Stimulated activated CD4-positive, alpha-beta T cell treated with anti-CD3 and anti-CD28 coated beads, Interleukin-1b, Interleukin-23, amount 100 ng/mL, for 1 hour (primary cell): ENCODE measurements around the gene CCDC74B.
"Not testable (repeated sequence)": the region's sequence is repeated elsewhere in the genome, so short reads cannot be mapped to it uniquely, and the experiment has no call there.

Experiments used
- DNase-seq, 2 donors: peaks; one replicate each; pipeline ENCODE4 v3.0.0-alpha.2; 2020; ENCODE audit warnings: low read depth in 2 of 2

CCDC74B gene

DNA sequence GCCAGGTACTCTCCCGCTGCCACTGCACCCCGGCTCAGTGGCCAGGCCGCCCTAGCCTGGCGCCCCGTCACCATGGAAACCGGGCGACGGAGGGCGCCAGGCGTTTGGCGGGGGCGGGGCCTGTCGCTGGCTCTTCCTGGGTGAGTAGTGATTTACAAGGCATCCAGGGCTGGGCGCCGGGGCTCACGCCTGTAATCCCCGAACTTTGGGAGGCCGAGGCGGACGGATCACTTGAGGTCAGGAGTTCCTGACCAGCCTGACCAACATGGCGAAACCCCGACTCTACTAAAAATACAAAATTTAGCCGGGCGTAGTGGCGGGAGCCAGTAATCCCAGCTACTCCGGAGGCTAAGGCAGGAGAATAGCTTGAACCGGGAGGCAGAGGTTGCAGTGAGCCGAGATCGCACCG is at the start of gene CCDC74B:
Gene CCDC74B, minus strand, starts transcription at position 107 of the 409 bp plus-strand sequence. CDS start 116 bp downstream, outside the sequence.
- DNase-seq = peak in 1 of 2 donors; percentile 18

DNA sequence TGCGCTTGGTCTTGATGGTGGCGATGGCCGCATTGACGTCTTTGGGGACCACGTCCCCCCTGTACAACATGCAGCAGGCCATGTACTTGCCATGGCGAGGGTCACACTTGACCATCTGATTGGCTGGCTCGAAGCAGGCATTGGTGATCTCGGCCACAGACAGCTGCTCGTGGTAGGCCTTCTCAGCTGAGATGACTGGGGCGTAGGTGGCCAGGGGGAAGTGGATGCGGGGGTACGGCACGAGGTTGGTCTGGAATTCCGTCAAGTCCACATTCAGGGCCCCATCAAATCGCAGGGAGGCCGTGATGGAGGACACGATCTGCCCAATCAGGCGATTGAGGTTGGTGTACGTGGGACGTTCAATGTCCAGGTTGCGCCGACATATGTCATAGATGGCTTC is 48.9 kb upstream of the CCDC74B start:
- DNase-seq = not testable (repeated sequence)

DNA sequence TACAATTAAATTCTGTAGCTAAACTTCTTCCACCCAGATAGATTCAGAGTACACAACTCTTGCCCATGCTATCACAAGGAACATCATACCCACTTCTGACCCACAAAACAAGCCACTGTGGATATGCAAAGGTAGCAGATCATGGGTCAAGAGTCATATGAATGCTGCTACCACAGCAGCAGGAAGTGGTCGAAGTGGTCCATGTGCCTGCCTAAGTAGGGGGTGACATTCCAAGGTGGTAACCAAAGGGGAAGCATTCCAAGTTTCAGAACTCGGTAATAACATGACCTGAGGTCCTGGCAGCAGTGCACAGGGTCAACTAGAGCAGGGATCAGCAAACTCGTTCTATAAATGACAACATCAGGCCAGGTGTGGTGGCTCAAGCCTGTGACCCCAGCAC is 47.5 kb upstream of the CCDC74B start:
- not testable (repeated sequence) for DNase-seq

DNA sequence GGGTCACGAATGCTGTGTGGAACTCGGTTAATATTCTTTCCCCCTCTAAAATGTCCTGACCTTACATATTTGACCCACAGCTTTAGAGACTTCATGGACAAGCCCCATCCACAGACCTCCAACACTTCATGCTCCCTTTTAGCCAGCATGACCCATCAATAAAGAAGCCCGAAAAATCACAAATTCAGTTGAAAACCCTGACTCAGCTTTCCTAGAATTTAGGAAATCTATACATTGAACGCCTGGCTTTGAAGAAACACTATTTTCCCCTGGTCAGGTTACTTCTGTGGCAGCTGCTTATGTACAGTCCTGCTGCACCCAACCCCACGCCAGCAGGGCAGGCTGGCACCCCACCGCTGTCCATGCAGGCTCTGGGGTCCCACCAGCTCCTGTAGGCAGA is 46.4 kb upstream of the CCDC74B start:
- DNase-seq = not testable (repeated sequence)

DNA sequence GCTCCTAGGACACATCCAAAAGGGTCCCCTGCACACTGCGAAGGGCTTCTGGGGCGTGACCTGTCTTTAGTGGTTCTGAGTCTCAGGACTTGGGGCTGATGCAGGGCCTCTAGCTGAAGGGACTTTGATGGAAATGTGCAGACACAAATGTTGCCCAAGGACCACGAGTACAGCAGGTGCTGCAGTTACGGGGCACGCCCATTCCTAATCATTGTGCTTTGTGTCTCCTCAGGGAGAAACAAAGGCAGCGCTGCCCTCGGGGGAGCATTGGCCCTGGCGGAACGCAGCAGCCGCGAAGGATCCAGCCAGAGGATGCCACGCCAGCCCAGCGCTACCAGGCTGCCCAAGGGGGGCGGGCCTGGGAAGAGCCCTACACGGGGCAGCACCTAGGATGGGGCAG is 45.3 kb upstream of the CCDC74B start:
- DNase-seq = no peak

DNA sequence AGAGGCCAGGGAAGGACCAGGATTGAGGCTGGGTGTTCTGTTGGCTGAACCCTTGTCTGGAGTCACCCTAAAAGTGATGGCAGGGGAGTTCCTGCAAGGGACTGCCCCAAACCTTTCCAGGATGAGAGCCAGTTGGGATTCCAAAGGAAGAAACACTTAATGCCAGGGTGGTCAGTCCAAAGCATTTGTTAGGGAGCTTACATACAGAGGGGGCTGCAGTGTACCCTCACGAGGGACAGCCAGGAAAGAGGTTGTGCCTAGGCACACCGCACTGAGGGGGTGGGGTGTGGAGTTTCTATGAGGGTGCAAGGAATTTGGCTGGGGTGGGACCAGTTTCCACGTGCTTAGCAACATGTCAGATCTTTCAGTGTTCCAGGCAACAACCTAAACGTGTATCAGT is 44.0 kb upstream of the CCDC74B start:
- not testable (repeated sequence) for DNase-seq

DNA sequence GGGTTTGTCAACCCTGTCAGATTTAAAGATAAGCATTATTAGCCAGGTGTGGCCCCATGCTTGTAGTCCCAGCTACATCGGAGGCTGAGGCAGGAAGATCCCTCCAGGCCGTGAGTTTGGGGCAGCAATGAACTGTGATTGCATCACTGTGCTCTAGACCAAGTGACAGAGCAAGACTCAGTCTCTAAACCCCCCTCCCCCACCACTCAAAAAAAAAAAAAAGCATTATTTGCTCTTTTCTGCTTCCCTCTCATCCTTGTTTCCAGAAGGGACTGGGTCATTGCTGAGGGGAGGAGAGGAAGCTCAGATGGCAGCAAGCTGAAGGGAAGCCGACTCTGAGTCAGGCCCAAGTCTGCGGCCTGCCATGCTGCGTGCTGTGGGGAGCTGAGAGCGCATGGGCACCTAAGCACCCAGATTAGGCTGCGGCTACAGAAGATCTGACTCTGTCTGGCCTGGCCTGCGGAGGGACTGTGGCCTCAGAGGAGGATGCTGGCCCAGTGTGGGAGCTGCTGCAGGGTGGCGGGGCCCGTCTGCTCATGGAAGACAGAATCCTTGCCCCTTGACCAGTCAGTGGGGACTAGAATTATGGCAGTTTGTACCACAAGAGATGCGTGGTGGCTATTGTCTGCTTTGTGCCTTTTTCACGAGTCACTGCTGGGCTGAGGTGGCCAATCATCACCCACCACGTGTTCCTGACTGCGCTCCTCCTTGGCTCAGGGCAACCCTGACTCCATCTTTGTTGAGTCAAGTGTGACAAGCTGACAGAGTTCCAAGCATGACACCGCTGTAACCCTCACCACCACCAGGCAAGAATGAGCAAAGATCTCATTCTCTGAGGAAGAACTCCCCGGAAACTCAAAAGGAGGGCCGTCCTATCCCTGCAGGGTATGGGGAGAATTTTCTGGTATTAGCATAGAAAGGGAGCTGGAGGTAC is 43.2 kb upstream of the CCDC74B start:
- DNase-seq = not testable (repeated sequence)

DNA sequence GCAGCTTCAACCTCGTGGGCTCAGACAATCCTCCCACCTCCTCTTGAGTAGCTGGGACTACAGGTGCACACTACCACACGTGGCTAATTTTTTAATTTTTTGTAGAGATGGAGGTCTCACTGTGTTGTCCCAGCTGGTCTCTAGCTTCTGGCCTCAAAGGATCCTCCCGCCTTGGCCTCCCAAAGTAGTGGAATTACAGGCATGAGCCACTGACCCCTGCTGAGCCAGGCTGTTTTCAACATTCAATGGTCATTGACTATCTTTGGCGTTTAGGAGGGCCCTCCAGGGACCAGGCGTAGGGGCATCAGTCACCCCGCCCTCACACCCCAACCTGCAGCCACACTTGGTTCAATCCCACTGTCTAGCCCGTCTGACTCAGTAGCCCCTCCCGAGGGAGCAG is 42.4 kb upstream of the CCDC74B start:
- DNase-seq = no peak

DNA sequence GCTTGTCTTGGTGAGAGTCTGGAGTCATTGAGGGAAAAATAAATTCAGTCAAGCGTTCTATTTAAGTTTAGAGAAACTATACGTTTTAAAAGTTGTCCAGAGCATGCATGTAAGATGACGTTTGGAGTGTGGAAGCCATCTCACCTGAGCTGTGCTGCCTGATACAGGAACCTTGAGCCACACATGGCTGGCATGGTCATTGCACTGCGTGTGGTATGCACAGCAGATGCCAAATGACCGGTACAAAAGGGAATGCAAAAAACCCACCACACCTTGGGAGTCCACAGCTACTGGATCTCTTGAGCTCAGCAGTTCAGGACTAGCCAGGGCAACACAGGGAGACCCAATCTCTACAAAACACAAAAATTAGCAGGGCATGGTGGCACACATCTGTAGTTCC is 41.5 kb upstream of the CCDC74B start:
- no peak for DNase-seq

DNA sequence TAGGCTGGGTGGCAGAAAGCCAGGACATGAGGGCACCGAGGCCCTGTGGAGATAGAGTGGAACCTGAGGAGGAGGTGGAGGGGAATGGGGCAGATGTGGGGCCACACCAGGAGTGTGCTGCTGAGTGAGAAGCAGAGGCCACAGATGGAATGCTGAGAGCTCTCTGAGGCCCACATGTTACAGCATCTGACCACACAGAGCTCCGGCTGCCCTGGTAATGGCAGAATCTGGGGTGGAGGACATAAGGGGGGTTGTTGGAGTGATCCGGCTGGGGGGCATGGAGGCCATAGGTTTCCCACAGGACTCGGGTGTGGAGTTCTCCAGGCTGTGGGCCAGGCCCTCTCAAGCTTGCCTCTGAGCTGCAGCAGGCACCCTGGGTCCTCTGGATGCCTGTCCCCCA is 41.0 kb upstream of the CCDC74B start:
- no peak for DNase-seq

DNA sequence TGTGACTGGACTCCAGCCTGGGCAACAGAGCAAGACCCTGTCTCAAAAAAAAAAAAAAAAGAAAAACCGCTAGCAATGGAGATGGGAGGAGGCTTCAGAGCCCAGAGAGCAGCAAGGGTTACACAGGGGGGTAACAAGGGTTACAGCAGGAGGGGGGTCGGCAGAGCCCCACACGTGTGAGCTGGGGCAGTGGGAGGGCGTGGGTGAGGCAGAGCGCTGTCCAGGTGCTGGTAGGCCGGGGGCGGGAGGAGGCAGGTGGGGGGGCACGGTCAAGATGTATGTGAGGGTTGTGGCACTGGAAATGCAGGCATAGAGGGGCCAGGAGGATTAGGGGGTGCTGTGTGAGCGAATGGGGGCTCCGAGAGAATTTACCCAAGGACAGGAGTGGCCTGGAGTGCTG is 40.5 kb upstream of the CCDC74B start:
- no peak for DNase-seq

DNA sequence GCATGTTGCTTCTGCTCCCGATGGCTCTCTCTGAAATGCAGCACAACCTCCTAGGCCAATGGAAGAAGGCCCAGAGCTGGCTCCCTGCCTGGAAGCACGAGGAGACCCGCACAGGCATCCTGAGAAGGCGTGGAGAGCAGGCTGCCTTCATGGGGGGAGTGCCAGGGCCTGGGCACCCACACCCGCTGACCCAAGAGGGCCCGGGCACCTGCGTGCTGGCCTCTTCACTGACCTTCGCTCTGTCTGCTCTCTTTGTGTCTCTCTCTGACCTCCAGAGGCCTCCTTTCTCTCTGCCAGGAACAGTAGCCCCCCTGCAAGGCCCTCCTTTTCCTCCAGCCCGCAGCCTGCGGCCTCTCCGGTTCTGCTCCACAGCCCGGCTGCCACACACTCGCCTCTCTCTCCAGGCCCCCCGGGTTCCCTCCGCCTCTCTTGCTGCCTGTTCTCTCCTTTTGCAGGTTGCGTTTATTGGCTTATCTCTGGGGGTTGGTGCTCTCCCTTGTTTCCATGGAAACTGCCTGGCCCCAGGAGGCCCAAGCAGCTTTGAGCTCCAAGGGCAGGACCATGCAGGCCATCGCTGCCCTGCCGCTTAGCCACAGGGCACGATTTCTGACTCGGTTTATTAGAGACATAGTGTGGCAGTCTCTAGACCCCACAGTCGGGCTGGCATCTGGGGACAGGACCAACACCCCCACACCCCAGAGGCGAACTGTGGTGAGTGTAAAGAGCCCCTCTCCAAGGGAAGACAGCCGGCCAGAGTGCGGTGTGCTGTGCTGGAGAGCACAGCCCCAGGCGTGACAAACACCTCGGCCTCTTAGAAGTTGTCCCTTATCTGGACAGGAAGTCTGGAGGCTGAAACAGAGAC is 38.8 kb upstream of the CCDC74B start:
- no peak for DNase-seq

DNA sequence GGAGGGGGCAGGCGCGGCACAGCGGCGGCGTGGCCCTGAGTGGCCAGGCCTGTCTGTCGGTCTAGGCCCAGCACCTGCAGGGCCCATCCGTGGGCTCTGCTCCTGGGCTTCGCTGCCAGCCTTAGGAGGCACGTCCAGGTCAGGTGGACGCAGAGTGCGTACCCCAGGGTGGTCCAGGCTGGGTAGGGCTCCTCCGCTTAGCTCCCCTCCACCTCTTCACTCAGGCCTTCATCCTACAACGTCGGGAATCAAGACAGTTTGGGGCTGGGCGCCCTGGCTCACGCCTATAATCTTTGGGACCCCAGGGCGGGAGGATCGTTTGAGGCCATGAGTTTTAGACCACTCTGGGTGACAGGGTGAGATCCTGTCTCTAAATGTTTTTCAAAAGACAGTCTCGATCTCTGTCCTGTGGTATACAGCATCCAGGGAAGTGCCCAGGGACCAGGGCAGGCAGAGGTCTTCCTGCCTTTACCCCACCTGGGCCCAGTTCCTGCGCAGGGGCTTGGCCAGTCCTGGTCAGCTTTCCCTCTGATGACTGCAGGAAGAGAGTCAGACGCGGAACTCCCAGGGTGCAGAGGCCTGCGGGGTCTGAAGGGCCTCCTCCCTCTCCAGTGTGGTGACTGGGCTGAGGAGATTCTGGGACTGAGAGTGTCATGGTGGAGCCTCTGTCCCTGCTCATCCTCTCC is 38.1 kb upstream of the CCDC74B start:
- DNase-seq = not testable (repeated sequence)

DNA sequence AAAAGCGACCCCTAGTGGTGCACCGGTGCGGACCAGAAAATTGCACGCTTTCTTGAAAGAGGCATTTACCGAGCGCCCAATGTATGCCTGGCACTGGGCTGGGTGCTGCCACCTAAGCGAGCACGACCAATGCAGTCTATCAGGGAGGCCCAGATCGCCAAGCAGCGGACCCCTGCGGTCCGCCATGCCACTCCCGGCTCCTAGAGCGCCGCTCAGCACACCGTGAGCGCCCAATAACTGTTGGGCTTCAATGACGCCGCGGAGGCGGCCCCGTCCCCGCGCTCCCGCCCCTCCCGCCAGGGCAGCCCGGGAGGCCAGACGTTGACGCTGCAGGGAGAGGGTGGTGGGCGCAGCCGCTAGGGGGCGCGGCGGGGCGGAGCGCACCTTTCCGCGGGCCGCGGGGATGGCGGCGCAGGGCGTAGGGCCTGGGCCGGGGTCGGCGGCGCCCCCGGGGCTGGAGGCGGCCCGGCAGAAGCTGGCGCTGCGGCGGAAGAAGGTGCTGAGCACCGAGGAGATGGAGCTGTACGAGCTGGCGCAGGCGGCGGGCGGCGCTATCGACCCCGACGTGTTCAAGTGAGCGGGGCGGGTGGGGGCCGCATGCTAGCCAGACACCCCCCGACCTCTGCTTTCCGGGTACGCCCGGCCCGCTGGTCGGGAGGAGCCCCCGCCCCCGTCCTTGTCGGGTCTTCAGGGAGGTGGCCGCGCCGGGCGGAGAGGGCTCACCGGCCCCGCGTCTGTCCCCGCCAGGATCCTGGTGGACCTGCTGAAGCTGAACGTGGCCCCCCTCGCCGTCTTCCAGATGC is 37.2 kb upstream of the CCDC74B start, which contains the start of gene MZT2B:
Gene MZT2B, plus strand, starts transcription at position 383 of the 803 bp plus-strand sequence. Its CDS starts 21 bp downstream, at position 404.
- DNase-seq = peak; percentile 77 to 80

DNA sequence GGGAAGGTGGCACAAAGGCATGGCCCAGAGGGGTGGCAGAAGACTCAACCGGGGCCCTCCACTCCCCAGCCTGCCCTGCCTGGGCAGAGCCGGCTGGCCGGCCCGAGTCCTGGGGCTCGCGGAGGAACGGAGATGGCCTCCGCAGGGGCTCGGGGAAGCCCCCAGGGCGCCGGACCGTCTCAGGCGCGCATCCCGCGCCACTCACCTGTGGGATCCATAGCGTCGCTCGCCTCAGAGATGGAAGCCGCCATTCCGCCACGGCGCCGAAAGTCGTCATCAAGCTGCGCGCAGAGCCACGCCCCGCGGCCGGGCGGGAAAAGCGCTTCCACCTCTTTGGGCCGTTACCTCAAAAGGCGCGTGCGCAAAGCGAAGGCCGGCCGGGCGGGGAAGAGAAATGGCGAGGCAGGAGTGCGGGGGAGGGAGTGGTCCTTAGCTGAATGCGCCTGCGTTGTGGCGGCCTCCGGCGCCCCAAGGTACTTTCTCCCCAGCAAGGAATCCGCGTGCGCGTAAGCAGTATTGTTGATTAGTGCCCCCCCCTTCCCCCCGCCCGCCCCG is 36.5 kb upstream of the CCDC74B start, which contains the start of gene SMPD4:
Gene SMPD4, minus strand, starts transcription at position 278 of the 555 bp plus-strand sequence. CDS start 5,010 bp downstream, outside the sequence.
- peak; percentile 94 to 96 for DNase-seq

DNA sequence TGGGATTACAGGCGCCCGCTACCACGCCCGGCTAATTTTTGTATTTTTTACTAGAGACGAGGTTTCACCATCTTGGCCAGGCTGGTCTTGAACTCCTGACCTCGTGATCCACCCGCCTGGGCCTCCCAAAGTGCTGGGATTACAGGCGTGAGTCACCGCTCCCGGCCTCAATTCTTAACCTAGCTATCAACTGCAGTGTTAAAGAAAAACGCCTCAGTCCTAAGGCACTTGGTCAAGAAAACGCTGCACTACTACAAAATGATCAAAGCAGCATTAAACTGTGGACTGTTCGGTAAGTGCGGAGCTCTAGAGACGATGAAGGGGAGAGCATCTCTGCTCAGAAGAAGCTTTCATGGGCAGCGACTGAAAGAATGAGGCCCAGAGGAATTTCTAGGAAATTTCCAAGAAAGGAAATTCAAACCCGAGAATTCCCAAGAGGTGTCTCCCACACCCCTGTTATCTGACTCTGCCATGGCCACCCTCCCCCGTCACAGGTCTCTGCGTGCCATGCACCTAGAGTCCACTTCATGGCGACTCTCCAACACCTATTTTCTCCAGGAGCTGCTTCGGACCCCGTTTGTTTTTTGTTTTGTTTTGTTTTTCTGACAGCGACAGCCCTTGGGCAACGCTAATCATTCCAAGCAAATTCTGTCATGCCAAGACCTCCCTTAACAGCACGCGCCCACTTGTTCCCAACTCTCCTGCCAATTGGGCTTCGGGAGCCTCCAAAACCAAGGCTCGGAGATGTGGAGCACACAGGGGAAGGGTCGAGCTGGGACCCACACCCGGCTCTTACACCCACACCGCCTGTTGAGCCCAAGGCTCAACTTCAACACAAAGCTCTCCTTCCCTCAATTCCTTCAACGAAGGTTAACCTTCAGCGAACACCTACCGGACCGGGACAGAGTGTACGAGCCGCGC is 35.8 kb upstream of the CCDC74B start:
- DNase-seq = not testable (repeated sequence)

DNA sequence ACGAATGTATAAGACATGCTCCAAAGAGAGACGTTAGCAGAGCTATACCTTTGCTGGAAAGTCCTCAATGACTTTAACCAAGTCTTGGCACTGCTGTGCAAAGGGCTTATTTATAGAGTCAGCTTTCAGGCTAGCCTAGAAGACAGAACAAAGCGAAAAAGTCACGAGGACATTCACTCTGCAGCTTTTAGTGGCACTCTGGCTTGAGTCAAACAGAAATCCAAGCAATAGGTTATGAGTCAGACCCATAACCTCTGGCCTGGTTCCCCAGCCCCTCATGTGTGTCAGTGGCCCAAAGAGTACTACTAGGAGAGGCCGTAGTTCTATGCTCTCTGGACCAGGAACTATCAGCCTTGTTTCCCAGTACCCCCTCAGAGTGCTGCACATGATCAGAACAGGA is 30.0 kb upstream of the CCDC74B start:
- DNase-seq = not testable (repeated sequence)

DNA sequence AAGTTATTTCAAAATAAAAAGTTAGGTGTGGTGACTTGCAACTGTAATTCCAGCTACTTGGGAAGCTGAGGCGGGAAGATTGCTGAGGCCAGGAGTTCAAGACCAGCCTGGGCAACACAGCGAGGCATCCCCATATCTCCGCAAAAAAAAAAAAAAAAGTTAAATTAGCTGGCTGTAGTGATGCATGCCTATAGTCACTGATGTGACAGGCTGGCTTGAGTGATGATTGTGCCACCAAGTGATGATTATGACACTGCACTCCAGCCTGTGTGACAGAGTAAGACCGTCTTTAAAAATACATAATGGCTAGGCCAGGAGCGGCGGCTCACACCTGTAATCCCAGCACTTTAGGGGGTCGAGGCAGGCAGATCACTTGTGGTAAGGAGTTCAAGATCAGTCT is 25.0 kb upstream of the CCDC74B start:
- DNase-seq = no peak

DNA sequence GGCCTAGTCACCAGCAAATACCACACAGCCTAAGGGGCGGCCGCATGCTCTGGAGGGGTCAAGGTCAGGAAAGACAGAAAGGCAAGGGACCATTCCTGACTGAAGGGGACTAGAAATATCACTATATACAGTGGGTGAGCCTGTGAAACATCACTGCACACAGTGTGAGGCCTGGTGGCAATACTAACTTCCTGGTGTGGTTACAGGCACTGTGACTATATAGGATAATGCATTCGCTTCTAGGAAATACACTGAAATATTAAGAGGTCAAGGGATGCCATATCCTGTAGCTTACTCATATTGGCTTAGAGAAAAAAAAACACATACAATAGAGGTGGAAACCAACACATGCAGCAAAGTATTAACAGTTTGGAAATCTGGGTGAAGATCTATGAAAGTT is 24.3 kb upstream of the CCDC74B start:
- DNase-seq = not testable (repeated sequence)
